HG03066 (cell line): ENCODE results near the gene TOP1.
"Not testable (repeated sequence)": the region's sequence is repeated elsewhere in the genome, so short reads cannot be mapped to it uniquely, and the experiment has no call there.

Experiments
- ATAC-seq: cut with Tn5 transposase; IDR thresholded peaks from one replicate; pipeline ENCODE4 v1.9.1; 2021; ENCODE audit warnings: low read depth; ENCODE audit not compliant: unreplicated experiment

The TOP1 gene

GRCh38 chr20:41121399-41121798 is 92.8 kb downstream of the TOP1 start:
- ATAC-seq: no peak

DNA sequence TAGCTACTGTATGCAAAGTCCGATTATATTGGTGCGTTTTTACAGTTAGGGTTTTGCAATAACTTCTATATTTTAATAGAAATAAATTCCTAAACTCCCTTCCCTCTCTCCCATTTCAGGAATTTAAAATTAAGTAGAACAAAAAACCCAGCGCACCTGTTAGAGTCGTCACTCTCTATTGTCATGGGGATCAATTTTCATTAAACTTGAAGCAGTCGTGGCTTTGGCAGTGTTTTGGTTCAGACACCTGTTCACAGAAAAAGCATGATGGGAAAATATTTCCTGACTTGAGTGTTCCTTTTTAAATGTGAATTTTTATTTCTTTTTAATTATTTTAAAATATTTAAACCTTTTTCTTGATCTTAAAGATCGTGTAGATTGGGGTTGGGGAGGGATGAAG is 95.0 kb downstream of the TOP1 start:
- no peak for ATAC-seq

DNA sequence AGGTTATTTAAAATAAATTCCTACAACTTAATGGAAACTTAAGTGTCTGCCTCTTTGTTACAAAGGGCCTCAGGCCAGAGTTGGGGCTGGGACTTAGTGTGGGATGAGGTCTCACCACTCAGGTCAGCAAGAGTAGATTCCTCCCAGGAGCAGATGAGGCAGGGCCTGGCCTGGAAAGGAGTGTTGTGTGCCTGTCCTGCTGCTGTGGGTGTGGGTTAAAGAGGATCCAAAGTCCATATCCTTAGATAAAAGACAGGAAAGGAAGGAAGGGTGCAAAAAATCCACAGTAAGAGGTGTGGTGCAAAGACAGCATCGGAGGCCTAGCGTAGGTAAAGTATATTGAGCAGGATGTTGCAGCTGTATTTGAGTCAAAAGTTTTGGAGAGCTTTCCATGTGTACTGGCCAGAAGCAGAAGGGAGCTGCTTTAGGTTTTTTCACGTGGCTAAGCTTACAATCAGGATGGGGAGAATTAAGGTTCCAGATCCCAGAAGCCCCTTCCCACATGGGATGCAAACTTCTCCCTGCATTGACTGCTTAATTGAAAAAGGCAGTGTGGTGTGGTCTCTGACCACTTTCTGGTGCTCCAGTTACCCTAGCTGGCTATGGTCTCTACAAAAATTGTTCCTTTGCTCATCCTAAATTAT is 96.0 kb downstream of the TOP1 start:
- no peak for ATAC-seq

- ATAC-seq: no peak
Observed at GRCh38 chr20:41125530-41126457, 97.2 kb downstream of the TOP1 start.

DNA sequence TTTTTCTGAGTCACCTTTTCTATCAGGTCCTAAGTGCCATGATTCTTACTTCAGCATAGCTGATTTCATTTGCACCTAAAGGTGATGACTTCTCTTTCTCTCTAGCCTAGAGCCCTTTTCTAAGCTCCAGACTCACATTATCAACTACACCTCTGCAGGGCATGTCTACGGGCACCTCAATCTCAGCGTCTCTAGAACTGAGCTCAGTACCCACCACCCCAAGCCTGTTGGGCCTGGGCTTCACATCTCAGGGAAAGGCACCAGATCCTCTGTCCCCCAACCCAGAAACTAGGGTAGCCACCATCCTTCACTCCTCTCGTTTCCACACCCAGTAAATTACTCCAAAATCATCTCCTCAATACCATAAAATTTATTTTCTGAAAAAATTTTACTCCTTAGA is 98.1 kb downstream of the TOP1 start:
- ATAC-seq: no peak

- not testable (repeated sequence) for ATAC-seq
Observed at GRCh38 chr20:41128317-41128716, 99.7 kb downstream of the TOP1 start.

DNA sequence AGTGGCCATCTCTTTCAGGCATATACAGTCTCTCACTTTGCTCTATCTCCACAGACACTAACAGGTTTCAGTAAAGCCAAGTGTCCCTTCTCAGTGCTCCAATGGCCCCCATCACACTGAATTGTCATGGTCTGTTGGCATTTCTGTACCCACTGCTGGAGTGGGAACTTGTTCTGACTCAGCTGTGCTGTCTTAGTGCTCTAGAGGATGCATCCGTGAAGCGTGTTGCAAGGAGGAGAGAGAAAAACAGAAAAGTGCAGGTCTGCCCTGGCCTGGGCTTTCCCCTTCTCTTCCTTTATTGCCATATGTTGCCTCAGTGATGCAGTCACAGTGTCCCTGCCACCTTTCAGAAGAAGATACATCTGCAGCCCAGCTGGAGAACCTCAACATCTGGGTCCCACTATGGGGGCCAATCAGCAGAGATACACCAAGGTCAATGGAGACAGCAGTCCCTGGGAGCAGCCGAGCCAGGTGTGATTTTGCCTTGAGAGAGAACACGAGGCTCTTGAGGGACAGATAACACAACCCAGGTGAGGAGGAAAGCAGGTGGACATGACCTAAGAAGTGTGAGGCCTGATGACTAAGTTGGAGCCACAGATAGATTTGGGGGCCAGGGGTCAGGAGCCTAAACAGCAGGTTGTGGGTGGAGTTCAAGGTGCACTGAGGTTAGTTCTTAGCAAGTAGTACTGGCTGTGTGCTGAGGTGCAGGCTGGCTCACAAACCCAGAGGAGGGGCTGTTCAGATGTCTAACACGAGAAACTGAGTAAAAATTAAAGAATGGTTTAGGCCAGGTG is 103.2 kb downstream of the TOP1 start:
- no peak for ATAC-seq

DNA sequence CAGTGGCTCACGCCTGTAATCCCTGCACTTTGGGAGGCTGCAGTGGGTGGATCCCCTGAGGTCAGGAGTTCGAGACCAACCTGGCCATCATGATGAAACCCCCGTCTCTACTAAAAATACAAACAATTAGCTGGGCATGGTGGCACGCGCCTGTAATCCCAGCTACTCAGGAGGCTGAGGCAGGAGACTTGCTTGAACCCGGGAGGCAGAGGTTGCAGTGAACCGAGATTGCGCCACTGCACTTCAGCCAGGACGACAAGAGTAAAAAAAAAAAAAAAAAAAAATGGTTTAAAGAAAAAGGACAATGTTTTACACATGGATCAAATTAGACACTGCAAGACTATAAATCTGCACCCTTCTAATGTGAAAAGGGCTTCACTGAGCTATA is 103.8 kb downstream of the TOP1 start:
- not testable (repeated sequence) for ATAC-seq

GRCh38 chr20:41133709-41134361 is 105.2 kb downstream of the TOP1 start:
- peak; percentile 47 for ATAC-seq

- ATAC-seq: no peak
Observed at GRCh38 chr20:41134362-41135186, 106.0 kb downstream of the TOP1 start.

DNA sequence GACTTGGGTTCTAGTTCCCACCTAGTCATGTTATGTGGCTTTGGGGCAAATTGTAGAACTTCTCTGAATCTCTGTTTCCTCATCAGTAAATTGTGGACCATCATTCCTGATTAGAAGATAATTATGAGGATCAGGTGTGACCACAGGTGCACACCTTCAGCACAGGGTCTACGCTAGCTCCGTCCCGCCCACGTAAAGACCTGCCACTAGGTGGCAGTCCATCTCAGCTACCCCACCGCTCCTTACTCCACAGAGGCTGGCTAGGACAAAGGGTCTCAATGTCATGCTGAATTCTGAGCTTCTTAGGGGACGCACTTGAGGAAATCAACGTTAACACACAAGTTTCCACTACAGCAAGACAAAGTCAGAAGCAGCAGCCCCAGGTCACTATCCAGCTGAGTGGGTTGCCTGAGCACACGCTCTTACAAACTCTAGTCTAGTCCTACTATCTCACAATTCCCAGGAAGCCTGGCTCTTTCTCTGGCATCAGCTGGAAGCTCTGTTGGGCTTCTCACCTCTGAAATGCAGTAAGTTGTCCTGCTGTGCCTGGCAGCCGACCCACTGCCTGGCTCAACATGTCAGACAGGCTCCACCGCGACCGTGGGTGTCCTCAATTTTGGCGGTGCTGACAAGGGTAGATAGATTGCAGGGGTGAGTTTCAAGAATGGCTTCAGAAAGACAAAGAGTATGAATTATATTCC is 106.7 kb downstream of the TOP1 start:
- ATAC-seq: no peak

GRCh38 chr20:41135888-41136679 is 107.5 kb downstream of the TOP1 start:
- ATAC-seq: no peak

- ATAC-seq: peak; percentile 58
Observed at GRCh38 chr20:41136680-41137613, 108.3 kb downstream of the TOP1 start, which contains the start of gene PLCG1. Gene PLCG1 (plus strand): TSS chr20:41137543. CDS start chr20:41137642, 99 bp downstream.

- ATAC-seq: peak; percentile 1
Observed at GRCh38 chr20:41137614-41138474, 109.2 kb downstream of the TOP1 start.

DNA sequence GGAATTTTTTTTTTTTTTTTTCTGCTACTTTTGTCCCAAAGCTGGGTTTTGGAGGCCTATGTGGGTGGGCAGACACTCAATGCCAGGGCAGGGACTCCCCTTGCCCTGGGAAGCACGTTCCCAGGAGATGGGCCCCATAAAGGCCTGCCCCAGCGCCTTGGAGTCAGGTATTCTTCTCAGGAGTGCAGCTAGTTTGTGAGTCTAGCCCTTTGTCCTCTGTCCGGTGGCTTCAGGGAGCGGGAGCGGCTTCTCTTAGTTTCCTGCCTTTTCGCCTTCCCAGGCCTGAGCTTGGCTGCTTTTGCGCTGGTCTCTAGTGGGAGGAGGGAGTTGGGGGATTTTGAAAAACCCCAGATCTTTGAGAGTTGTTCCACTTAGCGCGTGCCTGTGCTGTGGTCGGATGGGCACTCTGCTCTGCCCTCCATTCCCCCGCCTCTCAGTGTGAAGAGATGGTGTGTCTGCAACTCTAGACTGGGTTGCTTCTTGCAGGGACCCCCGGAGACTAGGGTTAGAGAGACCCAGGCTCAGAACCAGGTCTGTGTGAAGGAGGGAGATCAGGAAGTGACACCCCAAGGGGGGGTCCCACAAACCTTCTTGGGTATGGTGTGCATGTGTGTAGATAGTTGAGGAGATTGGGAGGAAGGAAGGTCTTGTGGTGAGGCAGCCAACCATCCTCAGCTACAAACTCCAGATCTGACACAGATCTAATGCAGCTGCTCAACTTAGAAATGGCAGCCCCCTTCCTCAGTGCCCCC is 110.0 kb downstream of the TOP1 start:
- no peak for ATAC-seq
